B cell (primary cell): ENCODE results near the gene DDRGK1.

Experiments used
- CTCF ChIP-seq: fragments of 200-600 bp; IDR thresholded peaks from one replicate; pipeline ENCODE4 v1.8.0; 2022; ENCODE audit warnings: antibody characterized with exemption, mild to moderate bottlenecking
- EZH2 ChIP-seq: IDR thresholded peaks from 2 replicates; pipeline ENCODE4 v1.6.1; 2012; ENCODE audit warnings: borderline replicate concordance, low read depth, mild to moderate bottlenecking, moderate library complexity, low read length; ENCODE audit not compliant: insufficient read depth, poor library complexity, severe bottlenecking

GRCh38 chr20:3164763-3165410 lies 39.6 kb downstream of the DDRGK1 start:
- TF ChIP-seq CTCF (no peak), EZH2 (no peak)
